CD14-positive monocyte (primary cell): ENCODE data around the gene TRUB2. TPM values are rescaled to one million over a fixed set of nuclear protein-coding genes. Genes with fewer than 3 reads are reported as not detected.

ENCODE experiments used
- DNase-seq, 3 donors: peaks; one replicate each; pipeline ENCODE4 v3.0.0-alpha.2; 2011 to 2022
- H2AFZ ChIP-seq: 2 replicates; pipeline ENCODE4 v1.6.0; 2012; ENCODE audit warnings: mild to moderate bottlenecking, low read depth, low read length, inconsistent platforms; ENCODE audit not compliant: insufficient read depth, poor library complexity, severe bottlenecking
- H3K27ac ChIP-seq, 2 donors: 1 replicate in 1 of 2; 2 replicates in 1 of 2; pipeline ENCODE4 v1.5.1; 2012 to 2013; ENCODE audit warnings: low read length in 2 of 2, control low read depth in 1 of 2, inconsistent platforms in 1 of 2, low read depth in 1 of 2, mild to moderate bottlenecking in 1 of 2
- H3K27me3 ChIP-seq, 2 donors: one replicate each; pipeline versions ENCODE4 v1.6.0 to v1.6.1; 2011 to 2013; ENCODE audit warnings: low read length in 2 of 2; ENCODE audit not compliant: control insufficient read depth in 2 of 2, insufficient read depth in 2 of 2
- H3K36me3 ChIP-seq, 2 donors: replicated peaks in 1 of 2; 1 replicate in 1 of 2; 2 replicates in 1 of 2; pipeline versions ENCODE4 v1.5.1 to v1.6.1; 2012 to 2013; ENCODE audit warnings: low read length in 2 of 2, control low read depth in 1 of 2, inconsistent platforms in 1 of 2, mild to moderate bottlenecking in 1 of 2; ENCODE audit not compliant: insufficient read depth in 2 of 2, control insufficient read depth in 1 of 2
- H3K4me1 ChIP-seq, 2 donors: 1 replicate in 1 of 2; 2 replicates in 1 of 2; pipeline versions ENCODE4 v1.5.1 to v1.6.1; 2012 to 2013; ENCODE audit warnings: low read length in 2 of 2, control low read depth in 1 of 2, inconsistent platforms in 1 of 2, mild to moderate bottlenecking in 1 of 2, moderate library complexity in 1 of 2; ENCODE audit not compliant: insufficient read depth in 2 of 2, control insufficient read depth in 1 of 2
- H3K4me2 ChIP-seq: replicated peaks from 2 replicates; pipeline ENCODE3; 2012; ENCODE audit warnings: low read length, moderate library complexity, mild to moderate bottlenecking; ENCODE audit not compliant: poor library complexity, severe bottlenecking; ENCODE audit errors: extremely low read depth
- H3K4me3 ChIP-seq, 3 experiments: fragments of 200-600 bp in 1 of 3; sonication (generic) in 1 of 3; replicated peaks in 1 of 3; 1 replicate in 2 of 3; 2 replicates in 1 of 3; pipeline ENCODE4 v1.5.1; 2011 to 2013; ENCODE audit warnings: low read length in 3 of 3, mild to moderate bottlenecking in 3 of 3, control low read depth in 2 of 3, low read depth in 2 of 3, inconsistent platforms in 1 of 3, moderate library complexity in 1 of 3
- H3K79me2 ChIP-seq: 2 replicates; pipeline ENCODE4 v1.6.0; 2012; ENCODE audit warnings: mild to moderate bottlenecking, control low read depth, inconsistent platforms, low read length, moderate library complexity; ENCODE audit not compliant: insufficient read depth
- H3K9ac ChIP-seq: 2 replicates; pipeline ENCODE4 v1.6.0; 2017; ENCODE audit warnings: low read length, mild to moderate bottlenecking; ENCODE audit not compliant: insufficient read depth, poor library complexity, severe bottlenecking
- H3K9me3 ChIP-seq, 2 donors: replicated peaks in 1 of 2; 1 replicate in 1 of 2; 2 replicates in 1 of 2; pipeline versions ENCODE4 v1.5.1 to v1.6.1; 2012 to 2013; ENCODE audit warnings: low read length in 2 of 2, control low read depth in 1 of 2; ENCODE audit not compliant: control insufficient read depth in 1 of 2, insufficient read depth in 1 of 2
- H4K20me1 ChIP-seq: 2 replicates; pipeline ENCODE4 v1.6.0; 2012; ENCODE audit warnings: mild to moderate bottlenecking, low read length, control low read depth, moderate library complexity; ENCODE audit not compliant: insufficient read depth
- H3K27ac Mint-ChIP-seq, 7 donors: one replicate each; pipeline ENCODE4 v1.8.0; 2020; ENCODE audit warnings: mild to moderate bottlenecking in 7 of 7, mixed read lengths in 7 of 7, moderate library complexity in 6 of 7, inconsistent platforms in 2 of 7
- H3K27me3 Mint-ChIP-seq, 3 donors: one replicate each; pipeline ENCODE4 v1.8.0; 2021 to 2022; ENCODE audit warnings: low read depth in 3 of 3, mild to moderate bottlenecking in 3 of 3, mixed read lengths in 3 of 3, moderate library complexity in 3 of 3, inconsistent platforms in 1 of 3
- H3K36me3 Mint-ChIP-seq, 2 donors: one replicate each; pipeline ENCODE4 v1.8.0; 2020; ENCODE audit warnings: mixed read lengths in 2 of 2, inconsistent platforms in 1 of 2, mild to moderate bottlenecking in 1 of 2
- H3K4me1 Mint-ChIP-seq: one replicate; pipeline ENCODE4 v1.8.0; 2020; ENCODE audit warnings: mild to moderate bottlenecking, mixed read lengths
- H3K4me3 Mint-ChIP-seq, 2 donors: one replicate each; pipeline ENCODE4 v1.8.0; 2020; ENCODE audit warnings: mild to moderate bottlenecking in 2 of 2, mixed read lengths in 2 of 2, moderate library complexity in 1 of 2
- H3K9me3 Mint-ChIP-seq, 7 donors: one replicate each; pipeline ENCODE4 v1.8.0; 2020 to 2022; ENCODE audit warnings: mixed read lengths in 7 of 7, mild to moderate bottlenecking in 6 of 7, moderate library complexity in 6 of 7, inconsistent platforms in 2 of 7
- WGBS: methylation state at CpG from one replicate; pipeline ENCODE4 v1.1.5; 2013; ENCODE audit warnings: missing lambda C conversion rate; ENCODE audit not compliant: insufficient coverage; 5-methylcytosine and 5-hydroxymethylcytosine counted together
- intact Hi-C, 2 donors: fragments of 100-400 bp; cut with micrococcal nuclease; formaldehyde crosslinking; loops; one replicate each; pipeline versions ENCODE4 v1.15.0 to v1.15.1; 2023
- polyA plus RNA-seq, 3 donors: library from polyadenylated mRNA; depleted of rRNA in 1 of 3; unstranded in 2 of 3; stranded (reverse) in 1 of 3; fragments of 300-500 nt in 2 of 3; fragments of >200 nt in 1 of 3; fragmentation: Illumina TruSeq in 2 of 3; gene quantifications; 1 replicate in 2 of 3; 2 replicates in 1 of 3; pipeline ENCODE4 v1.2.3, GENCODE V29; 2012 to 2021
- TF ChIP-seq, protein P1 (sequence below): fragments of 200-600 bp; IDR thresholded peaks from one replicate; pipeline ENCODE4 v1.8.0; 2022; ENCODE audit warnings: antibody characterized with exemption, mild to moderate bottlenecking

The TRUB2 gene
- polyA plus RNA-seq, 3 donors = 5.9 to 17.0 (median 13.5) TPM

DNA sequence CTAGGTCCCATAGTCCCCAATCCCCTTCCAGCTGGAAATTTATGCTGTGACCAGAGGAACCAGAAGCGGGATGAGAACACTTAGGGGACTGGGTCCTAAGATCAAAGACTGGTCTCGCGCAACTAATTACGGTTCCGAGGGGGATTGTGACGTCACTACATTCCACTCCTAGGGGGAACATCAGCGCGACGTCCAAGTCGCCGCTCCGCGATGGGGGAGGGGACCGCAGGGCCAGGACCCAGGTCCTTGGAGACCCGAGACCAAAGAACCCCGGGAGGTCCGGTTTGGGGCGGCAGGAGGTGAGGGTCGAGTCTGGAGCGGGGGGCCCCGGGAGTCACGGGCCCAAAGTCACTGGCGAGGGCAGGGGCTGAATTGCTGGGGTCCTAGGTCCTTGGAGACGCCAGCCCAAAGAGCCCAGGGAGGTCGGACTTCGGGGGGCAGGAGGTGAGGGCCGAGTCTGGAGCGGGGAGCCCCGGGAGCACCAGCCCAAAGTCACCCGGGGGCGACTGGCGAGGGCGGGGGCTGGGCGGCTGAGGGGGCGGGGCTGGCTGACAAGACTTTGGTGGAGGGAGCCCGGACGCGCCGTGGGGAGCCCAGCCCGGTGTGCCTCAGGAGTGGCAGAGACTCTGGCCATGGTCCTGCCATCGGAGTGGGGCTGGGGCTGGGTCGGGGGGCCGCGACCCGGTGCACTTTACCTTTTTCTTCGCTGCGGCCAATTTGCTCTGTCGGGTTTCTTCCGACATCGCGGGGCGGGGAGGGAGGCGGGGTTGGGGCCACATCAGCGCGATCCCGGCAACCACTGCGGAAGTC, 46.8 kb downstream of the TRUB2 start, which contains the start of gene GOLGA2:
Gene GOLGA2 (minus strand): TSS at position 810 of the 810 bp plus-strand sequence. CDS start 31 bp downstream, at position 779.
- peak in 1 of 3 donors; percentile 37 for DNase-seq
- WGBS = under 1% methylated on average over 56 of the region's 57 CpGs
- Mint-ChIP-seq H3K36me3 (peaks cover 29 to 37% of the 10 kb centered on the region in 2 donors), H3K4me1 (peaks cover 31% of the 10 kb centered on the region), H3K27me3 (peaks cover 0 to 6% (median 0%) of the 10 kb centered on the region in 3 donors), H3K9me3 (no peaks in the 10 kb centered on the region), H3K27ac (peak within 1 kb of the TSS; percentile 91 to 98 (median 94)), H3K4me3 (peak within 1 kb of the TSS; percentile 94 to 97)
- intact Hi-C loops = loop anchor here (5.0 kb wide), 2 partner anchors 47 to 97 kb away; partner anchors contain the start of genes COQ4 (in 2 of the 2), TRUB2 (in 2 of the 2) and URM1 (in 1 of the 2)
- peak within 1 kb of the TSS; percentile 93 for H2AFZ ChIP-seq
- peak within 1 kb of the TSS; percentile 82 for H3K4me2 ChIP-seq
- H3K36me3 ChIP-seq = peaks cover 17 to 34% of the 10 kb centered on the region in 2 donors
- peaks cover 24 to 28% of the 10 kb centered on the region in 2 donors for H3K4me1 ChIP-seq
- H3K9ac ChIP-seq = peak within 1 kb of the TSS; percentile 91
- H3K9me3 ChIP-seq = no peaks in the 10 kb centered on the region
- TF ChIP-seq, protein P1, sequence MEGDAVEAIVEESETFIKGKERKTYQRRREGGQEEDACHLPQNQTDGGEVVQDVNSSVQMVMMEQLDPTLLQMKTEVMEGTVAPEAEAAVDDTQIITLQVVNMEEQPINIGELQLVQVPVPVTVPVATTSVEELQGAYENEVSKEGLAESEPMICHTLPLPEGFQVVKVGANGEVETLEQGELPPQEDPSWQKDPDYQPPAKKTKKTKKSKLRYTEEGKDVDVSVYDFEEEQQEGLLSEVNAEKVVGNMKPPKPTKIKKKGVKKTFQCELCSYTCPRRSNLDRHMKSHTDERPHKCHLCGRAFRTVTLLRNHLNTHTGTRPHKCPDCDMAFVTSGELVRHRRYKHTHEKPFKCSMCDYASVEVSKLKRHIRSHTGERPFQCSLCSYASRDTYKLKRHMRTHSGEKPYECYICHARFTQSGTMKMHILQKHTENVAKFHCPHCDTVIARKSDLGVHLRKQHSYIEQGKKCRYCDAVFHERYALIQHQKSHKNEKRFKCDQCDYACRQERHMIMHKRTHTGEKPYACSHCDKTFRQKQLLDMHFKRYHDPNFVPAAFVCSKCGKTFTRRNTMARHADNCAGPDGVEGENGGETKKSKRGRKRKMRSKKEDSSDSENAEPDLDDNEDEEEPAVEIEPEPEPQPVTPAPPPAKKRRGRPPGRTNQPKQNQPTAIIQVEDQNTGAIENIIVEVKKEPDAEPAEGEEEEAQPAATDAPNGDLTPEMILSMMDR = no peak
- H3K27ac ChIP-seq = peak within 1 kb of the TSS; percentile 47 to 91
- peak within 1 kb of the TSS; percentile 61 to 90 (median 88) for H3K4me3 ChIP-seq
- H4K20me1 ChIP-seq = no peaks in the 10 kb centered on the region
- no peaks in the 10 kb centered on the region for H3K27me3 ChIP-seq
- H3K79me2 ChIP-seq = peaks cover 20% of the 10 kb centered on the region

DNA sequence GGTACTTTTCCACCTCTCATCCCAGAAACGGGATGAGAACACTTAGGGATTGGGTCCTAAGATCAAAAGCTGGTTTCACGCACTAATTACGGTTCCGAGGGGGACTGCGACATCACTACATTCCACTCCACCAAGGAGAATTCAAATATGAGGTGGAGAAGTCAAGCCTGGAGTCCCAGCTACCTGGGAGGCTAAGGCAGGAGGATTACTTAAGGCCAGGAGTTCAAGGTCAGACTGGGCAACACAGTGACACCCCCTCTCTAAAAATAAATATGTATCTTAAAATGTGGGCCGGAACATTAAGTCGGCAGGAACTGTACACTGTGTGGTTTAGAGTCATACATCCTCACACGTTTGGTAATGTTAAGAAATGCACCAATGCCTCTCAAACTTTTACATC, 48.0 kb downstream of the TRUB2 start:
- peaks cover 23% of the 10 kb centered on the region for H3K4me1 Mint-ChIP-seq
- no peak overlapping the region for H3K4me3 Mint-ChIP-seq
- no peak overlapping the region for H3K4me3 ChIP-seq
- intact Hi-C loops = no loop called here
- no peaks in the 10 kb centered on the region for H4K20me1 ChIP-seq
- WGBS = no CpG with 5 or more reads among the region's 8 CpGs
- TF ChIP-seq, protein P1 = no peak
- no peaks in the 10 kb centered on the region for H3K9me3 Mint-ChIP-seq
- H3K27ac ChIP-seq = no peak overlapping the region
- H3K4me1 ChIP-seq = peaks cover 20 to 25% of the 10 kb centered on the region in 2 donors
- H3K27ac Mint-ChIP-seq = peak overlapping the region in 1 of 7 donors; percentile 95
- no peak overlapping the region for H3K4me2 ChIP-seq
- peaks cover 19 to 41% of the 10 kb centered on the region in 2 donors for H3K36me3 ChIP-seq
- peaks cover 29 to 40% of the 10 kb centered on the region in 2 donors for H3K36me3 Mint-ChIP-seq
- H3K9me3 ChIP-seq = no peaks in the 10 kb centered on the region
- H3K9ac ChIP-seq = no peak overlapping the region
- H3K27me3 Mint-ChIP-seq = peaks cover 0 to 6% (median 0%) of the 10 kb centered on the region in 3 donors
- DNase-seq = no peak
- H3K27me3 ChIP-seq = no peaks in the 10 kb centered on the region
- no peak overlapping the region for H2AFZ ChIP-seq
- peaks cover 20% of the 10 kb centered on the region for H3K79me2 ChIP-seq
